Activated CD8-positive, alpha-beta memory T cell treated with anti-CD3 and anti-CD28 coated beads for 24 hours (primary cell): ENCODE data around the gene TLCD1.
"Not testable (repeated sequence)": the region's sequence is repeated elsewhere in the genome, so short reads cannot be mapped to it uniquely, and the experiment has no call there.

Source experiments
- DNase-seq: peaks from one replicate; pipeline ENCODE4 v3.0.0-alpha.2; 2020

The TLCD1 gene

GRCh38 chr17:28728364-28729200 lies 2.5 kb upstream of the TLCD1 start, which contains the start of gene NEK8:
NEK8 (plus strand) TSS chr17:28728788; CDS start chr17:28728814, 26 bp downstream.
- DNase-seq = peak; percentile 100

GRCh38 chr17:28726627-28727491 lies 826 bp upstream of the TLCD1 start:
- peak; percentile 98 for DNase-seq

- peak; percentile 94 for DNase-seq
These were observed 290 bp downstream of the TLCD1 start for GRCh38 chr17:28725660-28726225.

- DNase-seq = no peak
These were observed 820 bp downstream of the TLCD1 start for GRCh38 chr17:28725166-28725659.

GRCh38 chr17:28724500-28725165 lies 1.4 kb downstream of the TLCD1 start:
- DNase-seq = peak; percentile 73

GRCh38 chr17:28723836-28724499 lies 2.1 kb downstream of the TLCD1 start:
- not testable (repeated sequence) for DNase-seq

GRCh38 chr17:28723159-28723835 lies 2.7 kb downstream of the TLCD1 start:
- DNase-seq = no peak

GRCh38 chr17:28722417-28723158 lies 3.4 kb downstream of the TLCD1 start:
- DNase-seq = no peak

- DNase-seq = peak; percentile 71
These were observed 5.1 kb downstream of the TLCD1 start for GRCh38 chr17:28720997-28721329.

GRCh38 chr17:28720247-28720996 lies 5.6 kb downstream of the TLCD1 start:
- no peak for DNase-seq

- no peak for DNase-seq
These were observed 7.0 kb downstream of the TLCD1 start for GRCh38 chr17:28719021-28719433.

GRCh38 chr17:28718333-28719020 lies 7.6 kb downstream of the TLCD1 start:
- DNase-seq = no peak

- no peak for DNase-seq
These were observed 8.3 kb downstream of the TLCD1 start, which contains the start of gene RAB34 for GRCh38 chr17:28717578-28718332. RAB34 (minus strand) TSS chr17:28717868; CDS start chr17:28717266, 602 bp downstream.

- DNase-seq = no peak
These were observed 9.1 kb downstream of the TLCD1 start for GRCh38 chr17:28716740-28717577.

- no peak for DNase-seq
These were observed 10.8 kb downstream of the TLCD1 start for GRCh38 chr17:28715217-28715616.

GRCh38 chr17:28714281-28714680 lies 11.8 kb downstream of the TLCD1 start:
- no peak for DNase-seq

GRCh38 chr17:28712705-28713415 lies 13.2 kb downstream of the TLCD1 start:
- no peak for DNase-seq
